HG02571 (cell line): Measurements from ENCODE around the gene MKRN2OS.

Source experiments
- ATAC-seq: cut with Tn5 transposase; IDR thresholded peaks from one replicate; pipeline ENCODE4 v1.9.1; 2021; ENCODE audit warnings: mild to moderate bottlenecking, moderate library complexity; ENCODE audit not compliant: unreplicated experiment

The MKRN2OS gene

DNA sequence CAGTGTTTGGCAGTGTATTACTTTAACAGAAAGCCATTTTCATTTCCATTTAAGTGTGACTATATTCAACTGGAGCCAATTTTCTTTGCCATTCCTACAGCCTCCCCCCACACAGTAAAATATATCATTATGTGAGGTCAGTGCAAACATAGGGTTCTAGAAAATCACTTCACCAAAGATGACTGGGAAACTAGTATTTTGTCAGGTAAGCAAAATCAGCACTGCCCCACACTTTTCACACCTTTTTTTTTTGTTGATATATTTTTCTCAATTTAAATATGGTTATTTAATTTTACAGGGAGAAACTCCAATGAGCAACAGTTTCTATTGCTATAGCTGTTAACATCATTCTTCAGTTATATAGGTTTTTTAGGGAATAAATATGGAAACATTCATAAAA, 29.7 kb downstream of the MKRN2OS start:
- no peak for ATAC-seq

DNA sequence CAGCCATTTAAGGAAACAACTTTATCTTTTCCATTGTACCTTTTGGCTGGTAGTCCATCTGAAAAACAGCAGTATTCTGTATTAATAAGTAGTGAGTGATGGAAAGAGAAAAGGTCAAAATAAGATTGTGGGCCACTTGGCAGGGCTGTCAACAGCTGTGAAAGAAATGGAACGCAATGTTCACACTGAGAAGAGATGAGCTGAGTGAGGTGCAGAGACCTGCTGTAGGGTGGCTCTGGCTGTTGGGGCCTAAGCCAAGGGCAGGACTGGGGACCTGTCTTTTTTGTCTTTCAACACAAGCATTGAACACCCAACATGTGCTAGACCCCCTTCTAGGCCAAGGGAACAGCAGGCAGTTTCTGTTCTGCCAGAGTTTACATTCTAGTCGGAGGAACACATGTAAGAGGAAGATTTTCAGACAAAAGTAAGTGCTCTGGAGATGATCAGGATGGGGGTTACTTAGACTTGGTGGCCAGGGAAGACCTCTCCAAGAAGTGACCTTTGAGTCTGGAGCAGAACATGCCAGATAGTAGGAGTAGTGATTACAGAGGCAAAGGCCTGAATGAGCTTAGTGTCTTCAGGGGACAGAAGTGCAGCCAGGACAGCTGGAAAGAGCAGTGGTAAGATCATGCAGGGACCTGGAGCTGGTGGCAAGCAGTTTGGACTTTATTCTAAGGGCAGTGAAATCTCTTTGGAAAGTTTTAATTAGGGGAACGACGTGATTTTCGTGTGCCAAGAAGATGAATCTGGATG, 31.4 kb downstream of the MKRN2OS start:
- ATAC-seq = no peak

DNA sequence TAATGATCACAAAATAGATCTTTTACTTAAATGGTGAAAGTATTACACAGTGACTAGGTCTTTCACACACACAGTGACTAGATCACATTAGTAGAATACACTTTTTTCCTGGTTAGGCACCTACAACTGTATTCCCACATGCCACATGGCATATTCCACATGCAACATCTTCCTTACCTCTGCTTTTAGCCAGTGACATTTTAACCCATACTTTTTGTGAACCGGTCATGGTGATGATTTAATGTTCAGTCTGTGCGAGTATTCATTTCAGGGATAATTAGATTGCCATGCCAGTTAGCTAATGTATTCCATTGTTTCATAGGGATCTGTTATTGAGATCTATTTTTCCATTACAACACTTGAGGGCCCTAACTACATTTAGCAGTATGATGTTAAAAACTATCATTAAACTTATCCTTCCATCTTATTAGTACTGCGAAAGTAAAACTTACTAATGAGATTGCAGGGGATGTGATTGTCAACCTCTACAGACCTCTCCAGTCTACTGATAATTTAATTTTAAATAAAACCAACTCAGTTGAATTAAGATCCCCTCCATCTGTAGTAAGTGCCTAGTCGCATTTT, 32.7 kb downstream of the MKRN2OS start:
- no peak for ATAC-seq

DNA sequence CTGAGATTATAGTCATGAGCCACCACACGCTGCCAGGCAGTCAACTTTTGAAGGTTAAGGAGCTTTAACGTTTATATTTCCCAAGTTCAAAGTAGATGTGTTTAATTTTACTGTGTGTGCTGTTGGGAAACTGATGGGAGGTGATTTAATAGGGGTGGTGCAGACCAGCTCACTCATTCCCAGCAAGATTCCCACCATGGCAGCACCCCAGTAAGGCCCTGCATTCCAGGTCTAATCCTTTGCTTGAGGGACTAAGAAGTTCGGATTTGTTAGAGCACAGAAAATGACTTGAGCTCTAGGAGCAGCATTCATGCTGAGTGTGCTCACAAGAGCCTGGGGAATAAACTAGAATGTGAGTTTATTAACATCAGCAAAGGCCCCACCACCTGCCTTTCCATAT, 35.8 kb downstream of the MKRN2OS start:
- ATAC-seq = no peak

DNA sequence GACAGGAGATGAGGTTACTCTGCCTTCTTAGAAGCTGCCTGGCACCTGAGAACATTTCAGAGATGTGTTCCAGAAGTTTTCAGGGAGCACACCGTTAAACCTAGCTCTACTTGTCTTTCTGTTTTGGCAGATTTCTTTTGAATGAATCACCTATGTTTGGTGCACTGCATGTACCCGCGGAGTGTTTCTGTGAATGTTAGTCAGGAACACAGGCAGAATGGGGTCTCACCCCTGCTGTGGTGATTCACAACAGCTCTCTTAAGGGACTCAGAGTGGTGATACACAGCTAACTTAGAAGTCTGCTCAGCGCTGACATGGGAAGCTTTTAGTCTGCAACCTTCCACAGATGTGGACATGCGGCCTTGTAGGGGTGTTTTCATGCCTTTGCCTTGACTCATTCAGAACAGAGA, 37.0 kb downstream of the MKRN2OS start:
- no peak for ATAC-seq

DNA sequence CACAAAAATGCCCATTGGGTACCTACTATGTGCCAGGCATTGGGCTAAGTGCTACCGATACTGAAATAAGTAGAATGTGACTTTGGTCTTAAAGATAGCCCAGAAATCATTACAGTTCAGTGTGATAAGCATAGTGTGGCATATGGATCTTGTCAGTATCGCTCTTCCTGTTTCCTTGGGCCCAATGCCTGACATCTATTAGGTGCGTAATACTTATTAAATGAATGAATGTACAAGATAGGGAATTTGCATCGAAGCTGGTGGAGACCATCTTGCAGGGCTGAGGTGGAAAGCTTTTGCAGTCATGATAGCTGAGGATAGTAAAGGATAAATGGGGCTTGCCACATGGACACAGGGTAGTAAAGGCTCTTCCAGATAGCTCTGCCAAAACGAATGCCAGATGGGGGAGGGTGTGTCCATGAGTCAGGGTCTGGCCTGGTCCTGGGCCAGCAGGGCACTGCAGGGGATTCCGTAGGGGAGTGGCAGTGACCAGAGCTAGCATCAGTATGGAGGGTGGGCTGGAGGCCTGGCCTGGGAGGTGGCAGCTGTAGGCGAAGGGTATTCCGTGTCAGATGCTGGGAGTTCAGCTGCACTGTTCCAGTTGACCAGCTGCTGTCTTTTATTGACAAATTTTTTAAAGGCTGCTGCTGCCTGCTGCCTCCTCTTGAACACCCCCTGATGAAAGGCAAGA, 37.6 kb downstream of the MKRN2OS start:
- ATAC-seq = no peak

DNA sequence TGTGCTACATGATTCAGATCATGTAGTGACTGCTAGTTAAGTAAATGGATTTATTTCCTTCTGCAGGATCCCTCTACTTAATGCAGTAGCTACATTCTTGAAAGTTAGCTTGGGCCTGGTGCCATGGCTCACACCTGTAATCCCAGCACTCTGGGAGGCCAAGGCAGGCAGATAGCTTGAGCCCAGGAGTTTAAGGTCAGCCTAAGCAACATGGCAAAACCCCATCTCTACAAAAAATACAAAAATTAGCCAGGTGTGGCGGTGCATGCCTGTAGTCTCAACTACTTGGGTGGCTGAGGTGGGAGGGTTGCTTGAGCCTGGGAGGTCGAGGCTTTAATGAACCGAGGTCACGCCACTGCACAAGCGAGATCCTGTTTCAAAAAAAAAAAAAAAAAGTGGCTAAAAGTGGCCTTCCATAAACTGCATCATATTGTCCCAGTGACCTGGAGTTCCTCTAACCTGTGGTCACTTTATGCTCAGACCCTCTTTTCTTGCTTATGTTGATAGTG, 39.0 kb downstream of the MKRN2OS start:
- no peak for ATAC-seq

DNA sequence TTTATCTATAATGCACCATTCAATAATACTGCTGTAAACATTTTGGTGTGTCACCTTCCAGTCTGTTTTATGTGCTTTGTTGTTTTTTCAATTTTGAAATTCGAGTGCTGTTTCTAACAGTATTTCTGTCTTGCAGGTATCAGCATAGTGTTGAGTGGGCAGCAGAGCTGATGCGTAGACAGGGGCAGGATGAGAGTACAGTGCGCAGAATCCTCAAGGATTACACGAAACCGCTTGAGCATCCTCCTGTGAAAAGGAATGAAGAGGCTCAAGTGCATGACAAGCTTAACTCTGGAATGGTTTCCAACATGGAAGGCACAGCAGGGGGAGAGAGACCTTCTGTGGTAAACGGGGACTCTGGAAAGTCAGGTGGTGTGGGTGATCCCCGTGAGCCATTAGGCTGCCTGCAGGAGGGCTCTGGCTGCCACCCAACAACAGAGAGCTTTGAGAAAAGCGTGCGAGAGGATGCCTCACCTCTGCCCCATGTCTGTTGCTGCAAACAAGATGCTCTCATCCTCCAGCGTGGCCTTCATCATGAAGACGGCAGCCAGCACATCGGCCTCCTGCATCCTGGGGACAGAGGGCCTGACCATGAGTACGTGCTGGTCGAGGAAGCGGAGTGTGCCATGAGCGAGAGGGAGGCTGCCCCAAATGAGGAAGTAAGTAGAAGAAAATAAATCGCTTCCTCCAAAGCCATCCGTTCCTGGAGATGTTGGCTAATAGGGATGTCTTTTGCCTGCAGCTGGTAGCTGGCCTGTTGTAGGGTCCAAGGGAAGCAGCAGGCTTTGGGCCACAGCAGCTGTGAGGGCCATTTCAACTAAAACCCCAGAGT, 42.0 kb downstream of the MKRN2OS start:
- ATAC-seq = no peak

DNA sequence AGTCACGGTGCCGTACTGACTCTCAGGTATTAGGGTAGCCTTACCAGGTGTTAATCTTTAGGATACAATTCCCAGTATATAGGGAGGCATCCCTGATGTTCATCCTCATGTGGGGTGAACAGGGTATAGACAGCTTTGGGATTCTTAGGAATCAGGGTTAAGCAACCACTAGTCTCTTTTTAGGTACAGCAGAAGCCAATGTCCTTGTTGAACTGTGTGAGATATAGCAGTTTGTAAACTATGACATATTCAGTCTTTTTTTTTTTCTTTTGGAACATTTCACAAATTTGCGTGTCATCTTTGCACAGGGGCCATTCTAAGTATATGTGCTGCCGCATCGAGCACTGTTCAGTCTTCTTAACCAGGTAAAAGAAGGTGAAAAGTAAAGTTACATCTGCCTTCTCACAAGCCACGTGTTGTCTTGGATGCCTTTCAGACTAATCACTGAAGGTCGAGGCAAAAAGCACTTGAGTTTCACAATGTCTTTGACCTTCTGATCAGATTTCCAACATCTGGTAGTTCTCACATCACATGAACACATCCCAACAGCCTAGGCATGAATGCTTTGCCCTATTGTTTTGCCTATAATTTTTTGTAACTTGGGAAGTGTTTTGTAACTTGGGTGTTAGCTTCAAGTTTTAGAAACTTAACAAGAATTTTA, 43.8 kb downstream of the MKRN2OS start:
- no peak for ATAC-seq

DNA sequence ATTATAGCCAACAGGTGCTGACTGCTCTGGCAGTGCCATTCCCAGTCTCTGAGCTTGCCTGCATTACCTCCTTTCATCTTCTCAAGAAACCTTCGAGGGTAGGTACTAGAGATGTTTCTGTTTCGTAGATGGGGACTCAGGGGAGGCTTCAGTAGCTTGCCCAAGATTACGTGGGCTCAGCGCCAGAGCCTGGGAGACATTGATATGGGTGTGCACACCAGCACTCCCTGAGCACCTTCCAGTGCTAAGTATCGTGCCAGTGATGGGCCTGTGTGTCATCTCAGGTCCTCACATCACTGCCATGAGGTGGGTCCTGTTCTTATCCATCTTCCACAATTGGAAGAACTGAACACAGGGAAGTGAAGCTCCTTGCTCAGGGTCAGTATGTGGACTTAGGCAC, 45.8 kb downstream of the MKRN2OS start:
- ATAC-seq = no peak

DNA sequence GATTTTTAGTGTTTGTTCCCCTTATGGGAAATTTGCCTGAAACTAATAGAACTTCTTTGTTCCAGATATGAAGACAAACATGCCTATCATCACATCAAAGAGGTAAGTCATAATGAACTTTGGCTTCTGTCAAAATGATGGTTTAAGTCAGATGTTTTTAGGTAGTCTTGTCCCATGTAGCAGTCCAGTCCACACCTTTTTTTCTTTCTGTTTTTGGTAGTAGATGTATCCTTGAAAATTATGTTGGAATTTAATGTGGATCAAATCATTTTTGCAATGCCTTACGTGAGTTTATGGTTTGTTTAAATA, 48.9 kb downstream of the MKRN2OS start:
- no peak for ATAC-seq

DNA sequence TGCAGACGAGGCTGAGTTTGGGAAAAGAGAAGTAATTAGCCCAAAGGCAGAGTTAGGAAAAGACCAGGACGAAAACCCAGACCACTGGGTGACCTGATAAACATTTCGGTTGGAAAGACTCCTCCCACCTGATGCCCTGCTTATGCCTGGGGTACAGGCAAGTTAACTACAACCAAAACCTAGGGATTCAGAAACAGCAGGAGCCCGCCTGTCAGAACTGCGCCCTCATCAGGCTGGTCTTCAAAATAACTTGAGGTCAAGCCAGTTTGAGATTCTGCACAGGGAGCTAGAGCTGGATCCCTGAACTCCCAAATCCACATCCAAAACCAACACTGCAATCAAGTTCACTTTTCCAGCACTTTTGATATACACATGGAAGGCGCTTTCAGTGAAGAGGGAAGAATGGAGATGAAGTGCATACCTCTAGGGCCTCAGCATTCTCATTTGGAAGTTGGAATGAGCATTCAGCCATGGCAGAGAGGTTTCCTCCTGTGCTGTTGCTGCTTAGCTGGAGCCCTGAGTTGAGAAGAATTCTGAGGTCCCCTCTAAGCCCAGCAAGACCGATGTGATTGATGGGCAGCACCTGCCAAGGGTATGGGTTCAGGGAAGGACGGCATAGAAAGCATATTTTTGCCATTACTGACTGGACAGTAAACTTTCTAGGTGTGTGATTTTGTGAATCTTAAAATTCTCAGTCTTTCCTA, 49.4 kb downstream of the MKRN2OS start:
- ATAC-seq = no peak

DNA sequence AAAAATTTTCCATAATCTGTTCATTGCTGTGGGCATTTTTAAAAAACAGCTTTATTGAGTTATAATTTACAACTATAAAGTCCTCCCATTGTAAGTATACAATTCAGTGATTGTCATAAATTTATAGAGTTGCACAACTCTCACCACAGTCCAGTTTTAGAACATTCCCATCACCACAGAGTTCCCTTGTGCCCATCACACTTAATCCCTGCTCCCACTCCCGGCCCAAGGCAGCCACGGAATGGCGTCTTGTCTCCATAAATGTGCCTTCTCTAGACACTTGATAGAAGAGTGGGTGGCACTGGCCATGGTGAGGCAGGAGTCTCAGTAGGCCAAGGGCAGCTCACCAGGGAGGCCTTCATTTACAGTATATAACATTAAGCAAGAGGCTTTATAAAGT, 54.8 kb downstream of the MKRN2OS start:
- ATAC-seq = no peak

DNA sequence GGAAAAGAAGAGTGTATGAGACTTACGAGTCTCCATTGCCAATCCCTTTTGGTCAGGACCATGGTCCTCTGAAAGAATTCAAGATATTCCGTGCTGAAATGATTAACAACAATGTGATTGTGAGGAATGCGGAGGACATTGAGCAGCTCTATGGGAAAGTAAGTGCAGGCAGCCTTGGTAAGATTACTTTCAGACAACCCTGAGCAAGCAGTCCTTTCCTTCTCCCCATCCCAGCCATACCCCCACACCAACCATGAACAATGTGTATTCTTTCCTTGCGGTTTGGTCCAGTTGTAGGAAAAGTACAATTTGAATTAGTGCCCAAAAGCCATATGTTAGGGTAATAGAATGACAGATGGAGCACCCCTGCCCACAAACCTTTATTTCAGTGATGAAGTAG, 55.5 kb downstream of the MKRN2OS start:
- no peak for ATAC-seq
